ENCODE results near the gene NLGN4X. TPM values are rescaled to one million over a fixed set of nuclear protein-coding genes. Genes with fewer than 3 reads are reported as not detected.

Gene NLGN4X
- total RNA-seq, 1 donor from 2014 or later: 51.3 TPM

DNA sequence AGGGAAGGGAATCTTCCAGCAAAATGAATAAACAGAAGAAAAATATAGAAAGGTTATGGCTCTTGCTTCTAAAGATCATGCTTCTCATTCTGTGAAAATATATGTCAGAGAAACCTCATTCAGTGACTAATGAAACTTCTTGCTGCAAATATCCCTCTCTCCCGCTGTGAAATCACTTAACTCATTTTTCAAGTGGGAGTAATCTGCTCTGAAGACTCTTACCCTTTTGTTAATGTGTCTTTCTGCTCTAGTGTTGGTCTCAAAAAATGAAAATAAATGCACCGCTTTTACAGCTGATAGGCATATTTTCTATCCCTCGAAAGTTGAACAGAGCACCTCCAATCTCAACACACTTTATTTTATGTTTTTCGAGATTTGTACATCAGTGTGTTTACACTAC, 252.3 kb downstream of the NLGN4X start:
- TF ChIP-seq CTCF (IDR thresholded peaks at IDR 0.05; ENCODE audit: unreplicated experiment): no peak
- H3K4me1 Mint-ChIP-seq (ENCODE audit: unreplicated experiment): no peaks in the 10 kb centered on the region

GRCh38 chrX:5971300-5971699, 257.4 kb downstream of the NLGN4X start:
- Mint-ChIP-seq H3K36me3 (ENCODE audit: low read depth, unreplicated experiment) (no peaks in the 10 kb centered on the region), H3K9me3 (ENCODE audit: unreplicated experiment) (no peaks in the 10 kb centered on the region), H3K27me3 (ENCODE audit: unreplicated experiment) (no peaks in the 10 kb centered on the region), H3K27ac (ENCODE audit: unreplicated experiment) (no peak overlapping the region), H3K4me1 (ENCODE audit: unreplicated experiment) (peaks cover 4% of the 10 kb centered on the region), H3K4me3 (ENCODE audit: unreplicated experiment) (no peak overlapping the region)
- no peak for TF ChIP-seq CTCF (IDR thresholded peaks at IDR 0.05; ENCODE audit: unreplicated experiment)
- no peak for DNase-seq (ENCODE audit: low spot score)

More for the DNA sequence above, 252.3 kb downstream of the NLGN4X start:
- Mint-ChIP-seq H3K36me3 (ENCODE audit: low read depth, unreplicated experiment) (no peaks in the 10 kb centered on the region), H3K4me3 (ENCODE audit: unreplicated experiment) (no peak overlapping the region), H3K27ac (ENCODE audit: unreplicated experiment) (no peak overlapping the region), H3K9me3 (ENCODE audit: unreplicated experiment) (no peaks in the 10 kb centered on the region), H3K27me3 (ENCODE audit: unreplicated experiment) (no peaks in the 10 kb centered on the region)
- DNase-seq (ENCODE audit: low spot score): no peak

DNA sequence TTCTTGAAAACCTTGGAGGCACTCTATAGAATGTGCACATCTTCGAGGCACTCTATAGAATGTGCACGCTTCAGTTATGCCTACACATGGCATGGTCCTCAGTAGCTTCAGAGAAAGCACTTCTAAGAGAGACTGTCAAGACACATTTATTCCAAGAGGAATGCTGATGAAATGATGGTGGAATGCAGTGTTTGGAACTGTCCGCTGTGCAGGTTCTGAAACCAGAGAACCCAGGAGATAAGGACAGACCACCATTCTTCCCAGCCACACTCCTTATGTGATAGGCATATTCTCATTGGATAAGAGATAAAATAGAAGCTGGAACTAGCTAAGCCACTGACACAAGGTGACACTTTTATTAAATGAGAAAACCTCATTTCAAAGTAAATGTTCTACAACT, 263.3 kb downstream of the NLGN4X start:
- H3K9me3 Mint-ChIP-seq (ENCODE audit: unreplicated experiment): no peaks in the 10 kb centered on the region
- H3K4me1 Mint-ChIP-seq (ENCODE audit: unreplicated experiment): peaks cover 4% of the 10 kb centered on the region
- H3K27me3 Mint-ChIP-seq (ENCODE audit: unreplicated experiment): no peaks in the 10 kb centered on the region
- H3K36me3 Mint-ChIP-seq (ENCODE audit: low read depth, unreplicated experiment): no peaks in the 10 kb centered on the region
- no peak for TF ChIP-seq CTCF (IDR thresholded peaks at IDR 0.05; ENCODE audit: unreplicated experiment)
- DNase-seq (ENCODE audit: low spot score): peak; percentile 3
- no peak overlapping the region for H3K27ac Mint-ChIP-seq (ENCODE audit: unreplicated experiment)
- no peak overlapping the region for H3K4me3 Mint-ChIP-seq (ENCODE audit: unreplicated experiment)

GRCh38 chrX:5959286-5959685, 269.4 kb downstream of the NLGN4X start:
- peaks cover 2% of the 10 kb centered on the region for H3K4me1 Mint-ChIP-seq (ENCODE audit: unreplicated experiment)
- no peak for DNase-seq (ENCODE audit: low spot score)
- H3K4me3 Mint-ChIP-seq (ENCODE audit: unreplicated experiment): no peak overlapping the region
- no peak overlapping the region for H3K27ac Mint-ChIP-seq (ENCODE audit: unreplicated experiment)
- H3K36me3 Mint-ChIP-seq (ENCODE audit: low read depth, unreplicated experiment): no peaks in the 10 kb centered on the region
- TF ChIP-seq CTCF (IDR thresholded peaks at IDR 0.05; ENCODE audit: unreplicated experiment): no peak
- H3K9me3 Mint-ChIP-seq (ENCODE audit: unreplicated experiment): no peaks in the 10 kb centered on the region
- no peaks in the 10 kb centered on the region for H3K27me3 Mint-ChIP-seq (ENCODE audit: unreplicated experiment)

DNA sequence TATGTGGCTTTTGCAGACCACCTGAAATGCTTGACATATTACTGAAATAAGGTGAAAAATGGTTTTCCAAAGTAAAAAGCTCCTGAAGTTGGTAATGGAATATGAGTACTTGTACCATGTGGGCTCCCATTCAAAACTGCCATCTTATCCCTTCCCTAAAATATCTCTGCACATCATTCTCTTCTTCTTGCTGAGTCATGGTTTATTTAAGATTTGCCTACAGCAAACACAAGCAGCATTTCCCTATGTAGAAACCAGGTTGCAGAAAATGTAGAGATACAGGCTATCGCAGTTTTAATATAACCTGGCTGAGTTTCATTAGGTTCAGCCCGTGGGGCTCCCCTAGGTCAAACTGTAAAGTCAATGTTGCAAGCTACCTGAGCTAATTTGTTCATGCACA, 270.1 kb downstream of the NLGN4X start:
- Mint-ChIP-seq H3K27me3 (ENCODE audit: unreplicated experiment) (no peaks in the 10 kb centered on the region), H3K4me3 (ENCODE audit: unreplicated experiment) (no peak overlapping the region)

More for the DNA sequence above, 270.1 kb downstream of the NLGN4X start:
- DNase-seq (ENCODE audit: low spot score): no peak
- peaks cover 2% of the 10 kb centered on the region for H3K4me1 Mint-ChIP-seq (ENCODE audit: unreplicated experiment)
- H3K27ac Mint-ChIP-seq (ENCODE audit: unreplicated experiment): no peak overlapping the region
- no peak for TF ChIP-seq CTCF (IDR thresholded peaks at IDR 0.05; ENCODE audit: unreplicated experiment)
- H3K9me3 Mint-ChIP-seq (ENCODE audit: unreplicated experiment): no peaks in the 10 kb centered on the region
- H3K36me3 Mint-ChIP-seq (ENCODE audit: low read depth, unreplicated experiment): no peaks in the 10 kb centered on the region

Measured in endothelial cell (in vitro differentiated cells).